HuH-7.5 (cell line): ENCODE data around the gene ZNF791.
A peak's percentile ranks its signal among the peaks of the same experiment; 100 is the strongest.
"Not testable (repeated sequence)": the region's sequence is repeated elsewhere in the genome, so short reads cannot be mapped to it uniquely, and the experiment has no call there.

Experiments used
- DNase-seq: peaks from one replicate; pipeline ENCODE4 v3.0.0; 2011; ENCODE audit warnings: low spot score

The ZNF791 gene

GRCh38 chr19:12667731-12668302 is 57.1 kb downstream of the ZNF791 start:
- no peak for DNase-seq

GRCh38 chr19:12668346-12668745 is 57.6 kb downstream of the ZNF791 start:
- no peak for DNase-seq

GRCh38 chr19:12668932-12669269 is 58.2 kb downstream of the ZNF791 start:
- DNase-seq, result peak; percentile 45

GRCh38 chr19:12669270-12670158 is 58.8 kb downstream of the ZNF791 start:
- peak; percentile 85 for DNase-seq

GRCh38 chr19:12670159-12670928 is 59.6 kb downstream of the ZNF791 start:
- no peak for DNase-seq

GRCh38 chr19:12672744-12673143 is 62.0 kb downstream of the ZNF791 start:
- DNase-seq, result no peak

GRCh38 chr19:12675399-12675798 is 64.7 kb downstream of the ZNF791 start:
- DNase-seq, result no peak

- no peak for DNase-seq
Observed at GRCh38 chr19:12675940-12676339, 65.2 kb downstream of the ZNF791 start.

- peak; percentile 94 for DNase-seq
Observed at GRCh38 chr19:12676384-12676792, 65.7 kb downstream of the ZNF791 start.

- DNase-seq, result no peak
Observed at GRCh38 chr19:12676928-12677327, 66.2 kb downstream of the ZNF791 start.

- DNase-seq, result not testable (repeated sequence)
Observed at GRCh38 chr19:12678039-12678438, 67.3 kb downstream of the ZNF791 start.

- DNase-seq, result no peak
Observed at GRCh38 chr19:12680034-12680433, 69.3 kb downstream of the ZNF791 start.

GRCh38 chr19:12681074-12681987 is 70.6 kb downstream of the ZNF791 start, which contains the start of gene DHPS:
DHPS (minus strand) TSS chr19:12681880; CDS start chr19:12681766, 114 bp downstream.
- DNase-seq, result peak; percentile 95
